ENCODE data around the gene FBXL20.

GRCh38 chr17:39213852-39214251, 187.6 kb downstream of the FBXL20 start:
- no peak for TF ChIP-seq POLR2A (IDR thresholded peaks at IDR 0.05)
- TF ChIP-seq CTCF (IDR thresholded peaks at IDR 0.05): no peak
